ENCODE data around the gene IRGQ.

Gene IRGQ

GRCh38 chr19:43554317-43554895, 41.5 kb downstream of the IRGQ start:
- H3K9ac ChIP-seq (ENCODE audit: low read depth, low read length): no peak overlapping the region
- H3K4me2 ChIP-seq (ENCODE audit: insufficient read depth, low read length): no peak overlapping the region
- ATAC-seq (ENCODE audit: insufficient read depth, low read depth) (no peak), DNase-seq (no peak)
- H3K36me3 ChIP-seq (ENCODE audit: insufficient read depth, low read length): peaks cover 61% of the 10 kb centered on the region
- no peaks in the 10 kb centered on the region for H3K79me2 ChIP-seq (ENCODE audit: insufficient read depth, low read length)
- no peak overlapping the region for H3K4me3 ChIP-seq (ENCODE audit: low read depth in 1 of 2, low read length in 2 of 2)
- H3K9me3 ChIP-seq (ENCODE audit: insufficient read depth, low read length, severe bottlenecking): no peaks in the 10 kb centered on the region
- TF ChIP-seq EZH2 (IDR thresholded peaks at IDR 0.05; ENCODE audit: borderline replicate concordance, low read depth, low read length, severe bottlenecking) (no peak), CTCF (IDR thresholded peaks at IDR 0.05; ENCODE audit: borderline replicate concordance, extremely low read depth, low read length, poor library complexity, severe bottlenecking) (no peak)
- no peaks in the 10 kb centered on the region for H3K27me3 ChIP-seq (ENCODE audit: insufficient read depth, low read length, poor library complexity)
- H2AFZ ChIP-seq (ENCODE audit: low read depth, low read length): no peak overlapping the region
- no peaks in the 10 kb centered on the region for H3K4me1 ChIP-seq (ENCODE audit: insufficient read depth, low read length)
- H4K20me1 ChIP-seq (ENCODE audit: insufficient read depth, low read length): peaks cover 8% of the 10 kb centered on the region; the same call in 1 of the 2 replicates
- no peak overlapping the region for H3K27ac ChIP-seq (ENCODE audit: low read length)

- no peak overlapping the region for H3K9ac ChIP-seq (ENCODE audit: low read depth, low read length)
- TF ChIP-seq CTCF (IDR thresholded peaks at IDR 0.05; ENCODE audit: borderline replicate concordance, extremely low read depth, low read length, poor library complexity, severe bottlenecking): no peak
- TF ChIP-seq EZH2 (IDR thresholded peaks at IDR 0.05; ENCODE audit: borderline replicate concordance, low read depth, low read length, severe bottlenecking): no peak
- H3K4me1 ChIP-seq (ENCODE audit: insufficient read depth, low read length): no peaks in the 10 kb centered on the region
These were observed 42.3 kb downstream of the IRGQ start for GRCh38 chr19:43553656-43554055.

GRCh38 chr19:43552616-43553015, 43.3 kb downstream of the IRGQ start:
- Histone ChIP-seq H4K20me1 (ENCODE audit: insufficient read depth, low read length) (peaks cover 8% of the 10 kb centered on the region; the same call in 1 of the 2 replicates), H3K27me3 (ENCODE audit: insufficient read depth, low read length, poor library complexity) (no peaks in the 10 kb centered on the region), H3K36me3 (ENCODE audit: insufficient read depth, low read length) (peaks cover 58% of the 10 kb centered on the region), H3K27ac (ENCODE audit: low read length) (no peak overlapping the region), H3K4me2 (ENCODE audit: insufficient read depth, low read length) (no peak overlapping the region), H3K9me3 (ENCODE audit: insufficient read depth, low read length, severe bottlenecking) (no peaks in the 10 kb centered on the region), H3K79me2 (ENCODE audit: insufficient read depth, low read length) (no peaks in the 10 kb centered on the region), H2AFZ (ENCODE audit: low read depth, low read length) (no peak overlapping the region), H3K4me3 (ENCODE audit: low read depth in 1 of 2, low read length in 2 of 2) (no peak overlapping the region), H3K9ac (ENCODE audit: low read depth, low read length) (no peak overlapping the region), H3K4me1 (ENCODE audit: insufficient read depth, low read length) (no peaks in the 10 kb centered on the region)
- TF ChIP-seq CTCF (IDR thresholded peaks at IDR 0.05; ENCODE audit: borderline replicate concordance, extremely low read depth, low read length, poor library complexity, severe bottlenecking) (no peak), EZH2 (IDR thresholded peaks at IDR 0.05; ENCODE audit: borderline replicate concordance, low read depth, low read length, severe bottlenecking) (no peak)
- no peak for DNase-seq
- ATAC-seq (ENCODE audit: insufficient read depth, low read depth): no peak

More at GRCh38 chr19:43553656-43554055, 42.3 kb downstream of the IRGQ start:
- Histone ChIP-seq H3K4me3 (ENCODE audit: low read depth in 1 of 2, low read length in 2 of 2) (no peak overlapping the region), H3K79me2 (ENCODE audit: insufficient read depth, low read length) (no peaks in the 10 kb centered on the region), H3K9me3 (ENCODE audit: insufficient read depth, low read length, severe bottlenecking) (no peaks in the 10 kb centered on the region), H3K27me3 (ENCODE audit: insufficient read depth, low read length, poor library complexity) (no peaks in the 10 kb centered on the region), H4K20me1 (ENCODE audit: insufficient read depth, low read length) (peaks cover 8% of the 10 kb centered on the region; the same call in 1 of the 2 replicates), H3K4me2 (ENCODE audit: insufficient read depth, low read length) (no peak overlapping the region), H3K27ac (ENCODE audit: low read length) (no peak overlapping the region), H3K36me3 (ENCODE audit: insufficient read depth, low read length) (peaks cover 64% of the 10 kb centered on the region), H2AFZ (ENCODE audit: low read depth, low read length) (no peak overlapping the region)
- ATAC-seq (ENCODE audit: insufficient read depth, low read depth): no peak
- no peak for DNase-seq

- H3K27me3 ChIP-seq (ENCODE audit: insufficient read depth, low read length, poor library complexity): no peaks in the 10 kb centered on the region
- H3K4me1 ChIP-seq (ENCODE audit: insufficient read depth, low read length): no peaks in the 10 kb centered on the region
- H3K9ac ChIP-seq (ENCODE audit: low read depth, low read length): no peak overlapping the region
- H3K4me2 ChIP-seq (ENCODE audit: insufficient read depth, low read length): no peak overlapping the region
- ATAC-seq (ENCODE audit: insufficient read depth, low read depth): no peak
- TF ChIP-seq CTCF (IDR thresholded peaks at IDR 0.05; ENCODE audit: borderline replicate concordance, extremely low read depth, low read length, poor library complexity, severe bottlenecking) (no peak), EZH2 (IDR thresholded peaks at IDR 0.05; ENCODE audit: borderline replicate concordance, low read depth, low read length, severe bottlenecking) (no peak)
- H3K4me3 ChIP-seq (ENCODE audit: low read depth in 1 of 2, low read length in 2 of 2): no peak overlapping the region
- H3K79me2 ChIP-seq (ENCODE audit: insufficient read depth, low read length): no peaks in the 10 kb centered on the region
- DNase-seq: no peak
- H2AFZ ChIP-seq (ENCODE audit: low read depth, low read length): no peak overlapping the region
- H3K27ac ChIP-seq (ENCODE audit: low read length): no peak overlapping the region
- H3K36me3 ChIP-seq (ENCODE audit: insufficient read depth, low read length): peaks cover 58% of the 10 kb centered on the region
- no peaks in the 10 kb centered on the region for H3K9me3 ChIP-seq (ENCODE audit: insufficient read depth, low read length, severe bottlenecking)
- H4K20me1 ChIP-seq (ENCODE audit: insufficient read depth, low read length): peaks cover 8% of the 10 kb centered on the region; the same call in 1 of the 2 replicates
These were observed 43.8 kb downstream of the IRGQ start for GRCh38 chr19:43552198-43552450.
